Lower leg skin (tissue), 4 donors: Measurements from ENCODE around the gene UGT3A2. TPM values are rescaled to one million over a fixed set of nuclear protein-coding genes. Genes with fewer than 3 reads are reported as not detected.

ENCODE experiments used
- DNase-seq, 2 donors: peaks; one replicate each; pipeline ENCODE4 v3.0.0-alpha.2; 2019; ENCODE audit warnings: low spot score in 2 of 2
- H3K4me3 ChIP-seq: fragments of 200-600 bp; sonication (generic); 2 replicates; pipeline ENCODE4 v1.5.1; 2017; ENCODE audit warnings: mild to moderate bottlenecking, low read depth; ENCODE audit not compliant: poor library complexity, severe bottlenecking
- CTCF ChIP-seq, 3 donors: fragments of 450-650 bp; IDR thresholded peaks; one replicate each; pipeline ENCODE4 v1.5.1; 2016; ENCODE audit warnings: antibody characterized with exemption in 3 of 3, mild to moderate bottlenecking in 3 of 3, moderate library complexity in 2 of 3
- POLR2A ChIP-seq, 2 donors: fragments of 450-650 bp; IDR thresholded peaks; one replicate each; pipeline ENCODE4 v1.6.1; 2016 to 2017; ENCODE audit warnings: antibody characterized with exemption in 2 of 2, mild to moderate bottlenecking in 1 of 2, moderate library complexity in 1 of 2
- WGBS, 2 donors: methylation state at CpG; one replicate each; pipeline ENCODE4 v1.1.5; 2018; 5-methylcytosine and 5-hydroxymethylcytosine counted together
- intact Hi-C: fragments of 100-400 bp; cut with DNase I; formaldehyde crosslinking; loops from one replicate; pipeline ENCODE4 v1.15.0; 2023; ENCODE audit warnings: low total_unique reads
- total RNA-seq, 4 donors: library from RNA; depleted of rRNA; stranded (reverse); fragments of >200 nt; gene quantifications; one replicate each; pipeline ENCODE4 v1.1.0, GENCODE V29; 2016

Gene UGT3A2
- total RNA-seq, 4 donors from 2014 or later: 3.1 to 38.2 (median 7.7) TPM

GRCh38 chr5:36017004-36017403 is 49.7 kb downstream of the UGT3A2 start:
- DNase-seq: no peak
- 47 to 51% methylated on average over 1 of the region's 1 CpG for WGBS, 2 donors
- H3K4me3 ChIP-seq: no peak overlapping the region
- intact Hi-C loops: no loop called here
- no peak for TF ChIP-seq CTCF (IDR thresholded peaks at IDR 0.05)
- no peak for TF ChIP-seq POLR2A (IDR thresholded peaks at IDR 0.05)

- 78 to 87% methylated on average over 2 of the region's 2 CpGs for WGBS, 2 donors
- no peak for DNase-seq
- H3K4me3 ChIP-seq: no peak overlapping the region
- TF ChIP-seq POLR2A (IDR thresholded peaks at IDR 0.05): no peak
- intact Hi-C loops: no loop called here
Observed at GRCh38 chr5:36013182-36013581, 53.5 kb downstream of the UGT3A2 start.

- DNase-seq: no peak
- intact Hi-C loops: no loop called here
- H3K4me3 ChIP-seq: no peak overlapping the region
- TF ChIP-seq CTCF (IDR thresholded peaks at IDR 0.05) (no peak), POLR2A (IDR thresholded peaks at IDR 0.05) (no peak)
- WGBS, 2 donors: 67 to 74% methylated on average over 1 of the region's 1 CpG
Observed at GRCh38 chr5:36009698-36010097, 57.0 kb downstream of the UGT3A2 start.

- intact Hi-C loops: no loop called here
Observed at GRCh38 chr5:36007366-36007765, 59.3 kb downstream of the UGT3A2 start.

GRCh38 chr5:36006163-36006562 is 60.5 kb downstream of the UGT3A2 start:
- DNase-seq: no peak
- H3K4me3 ChIP-seq: no peak overlapping the region
- TF ChIP-seq CTCF (IDR thresholded peaks at IDR 0.05) (no peak), POLR2A (IDR thresholded peaks at IDR 0.05) (no peak)
- WGBS, 2 donors: 87 to 90% methylated on average over 1 of the region's 1 CpG
- intact Hi-C loops: no loop called here

More at GRCh38 chr5:36007366-36007765, 59.3 kb downstream of the UGT3A2 start:
- TF ChIP-seq CTCF (IDR thresholded peaks at IDR 0.05) (no peak), POLR2A (IDR thresholded peaks at IDR 0.05) (no peak)
- H3K4me3 ChIP-seq: no peak overlapping the region
- DNase-seq: no peak

- no peak for DNase-seq
- intact Hi-C loops: no loop called here
- TF ChIP-seq POLR2A (IDR thresholded peaks at IDR 0.05): no peak
- TF ChIP-seq CTCF (IDR thresholded peaks at IDR 0.05): no peak
- 87 to 89% methylated on average over 3 of the region's 3 CpGs for WGBS, 2 donors
- H3K4me3 ChIP-seq: no peak overlapping the region
Observed at GRCh38 chr5:36001032-36001431, 65.7 kb downstream of the UGT3A2 start.
